BJ (cell line): ENCODE data around the gene WFS1. TPM values are rescaled to one million over a fixed set of nuclear protein-coding genes. Genes with fewer than 3 reads are reported as not detected.

Source experiments
- CTCF ChIA-PET: fragments of 350-600 bp; formaldehyde crosslinking; extraction: SDS; loops from one replicate; lab custom pipeline; 2021; ENCODE audit warnings: antibody characterized with exemption, inconsistent platforms; lab: Yijun Ruan, JAX
- POLR2A ChIA-PET: fragments of 300-600 bp; sonication (Branson Sonifier 250); formaldehyde crosslinking; extraction: SDS; loops from one replicate; lab custom pipeline; 2021; ENCODE audit warnings: antibody characterized with exemption; lab: Charles Lee
- DNase-seq: peaks from one replicate; pipeline ENCODE4 v3.0.0-alpha.2; 2011; ENCODE audit warnings: low read depth
- H3K27me3 ChIP-seq: 2 replicates; pipeline ENCODE4 v1.6.0; 2011; ENCODE audit warnings: low read length; ENCODE audit not compliant: control insufficient read depth, insufficient read depth
- H3K36me3 ChIP-seq: 2 replicates; pipeline ENCODE4 v1.5.1; 2011; ENCODE audit warnings: low read length; ENCODE audit not compliant: control insufficient read depth, insufficient read depth
- H3K4me3 ChIP-seq: 2 replicates; pipeline ENCODE4 v1.5.1; 2011; ENCODE audit warnings: low read depth, mild to moderate bottlenecking, control low read depth, low read length
- polyA plus RNA-seq: library from polyadenylated mRNA; depleted of rRNA; stranded (reverse); fragments of >200 nt; gene quantifications from 2 replicates; pipeline ENCODE4 v1.2.3, GENCODE V29; 2011
- TF ChIP-seq, protein P1 (sequence below): IDR thresholded peaks from 2 replicates; pipeline ENCODE4 v1.5.1; 2011; ENCODE audit warnings: low read depth, mild to moderate bottlenecking, control low read depth, inconsistent platforms, low read length, moderate library complexity; ENCODE audit not compliant: insufficient read depth

Gene WFS1
- polyA plus RNA-seq, 1 experiment = 66.4 TPM

DNA sequence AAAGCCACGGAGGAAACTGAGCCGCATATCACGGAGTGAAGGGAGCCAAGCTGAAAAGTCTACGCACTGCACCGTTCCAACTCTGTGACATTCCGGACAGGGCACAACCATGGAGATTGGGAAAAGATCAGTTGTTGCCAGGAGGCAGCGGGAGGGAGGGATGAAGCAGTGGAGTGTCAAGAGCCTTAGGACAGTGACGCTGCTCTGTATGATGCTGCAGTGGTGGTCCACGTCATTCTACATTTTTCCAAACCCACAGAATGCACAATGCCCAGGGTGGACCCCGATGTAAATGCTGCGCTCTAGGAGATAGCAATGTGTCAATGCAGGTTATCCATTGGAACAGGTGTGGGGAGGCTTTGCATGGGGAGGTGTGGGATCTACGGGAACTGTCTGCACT is 7.5 kb upstream of the WFS1 start:
- CTCF ChIA-PET = interaction anchor here (1.1 to 14.5 kb wide), 3 partner anchors 12 to 67 kb away, joined by 3 to 383 read pairs (median 107); no protein-coding TSS in a partner anchor
- DNase-seq = no peak
- TF ChIP-seq, protein P1, sequence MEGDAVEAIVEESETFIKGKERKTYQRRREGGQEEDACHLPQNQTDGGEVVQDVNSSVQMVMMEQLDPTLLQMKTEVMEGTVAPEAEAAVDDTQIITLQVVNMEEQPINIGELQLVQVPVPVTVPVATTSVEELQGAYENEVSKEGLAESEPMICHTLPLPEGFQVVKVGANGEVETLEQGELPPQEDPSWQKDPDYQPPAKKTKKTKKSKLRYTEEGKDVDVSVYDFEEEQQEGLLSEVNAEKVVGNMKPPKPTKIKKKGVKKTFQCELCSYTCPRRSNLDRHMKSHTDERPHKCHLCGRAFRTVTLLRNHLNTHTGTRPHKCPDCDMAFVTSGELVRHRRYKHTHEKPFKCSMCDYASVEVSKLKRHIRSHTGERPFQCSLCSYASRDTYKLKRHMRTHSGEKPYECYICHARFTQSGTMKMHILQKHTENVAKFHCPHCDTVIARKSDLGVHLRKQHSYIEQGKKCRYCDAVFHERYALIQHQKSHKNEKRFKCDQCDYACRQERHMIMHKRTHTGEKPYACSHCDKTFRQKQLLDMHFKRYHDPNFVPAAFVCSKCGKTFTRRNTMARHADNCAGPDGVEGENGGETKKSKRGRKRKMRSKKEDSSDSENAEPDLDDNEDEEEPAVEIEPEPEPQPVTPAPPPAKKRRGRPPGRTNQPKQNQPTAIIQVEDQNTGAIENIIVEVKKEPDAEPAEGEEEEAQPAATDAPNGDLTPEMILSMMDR = no peak
- H3K27me3 ChIP-seq = peaks cover 1% of the 10 kb centered on the region; the same call in 1 of the 2 replicates
- no peak overlapping the region for H3K4me3 ChIP-seq
- POLR2A ChIA-PET = no interaction called here
- no peaks in the 10 kb centered on the region for H3K36me3 ChIP-seq

DNA sequence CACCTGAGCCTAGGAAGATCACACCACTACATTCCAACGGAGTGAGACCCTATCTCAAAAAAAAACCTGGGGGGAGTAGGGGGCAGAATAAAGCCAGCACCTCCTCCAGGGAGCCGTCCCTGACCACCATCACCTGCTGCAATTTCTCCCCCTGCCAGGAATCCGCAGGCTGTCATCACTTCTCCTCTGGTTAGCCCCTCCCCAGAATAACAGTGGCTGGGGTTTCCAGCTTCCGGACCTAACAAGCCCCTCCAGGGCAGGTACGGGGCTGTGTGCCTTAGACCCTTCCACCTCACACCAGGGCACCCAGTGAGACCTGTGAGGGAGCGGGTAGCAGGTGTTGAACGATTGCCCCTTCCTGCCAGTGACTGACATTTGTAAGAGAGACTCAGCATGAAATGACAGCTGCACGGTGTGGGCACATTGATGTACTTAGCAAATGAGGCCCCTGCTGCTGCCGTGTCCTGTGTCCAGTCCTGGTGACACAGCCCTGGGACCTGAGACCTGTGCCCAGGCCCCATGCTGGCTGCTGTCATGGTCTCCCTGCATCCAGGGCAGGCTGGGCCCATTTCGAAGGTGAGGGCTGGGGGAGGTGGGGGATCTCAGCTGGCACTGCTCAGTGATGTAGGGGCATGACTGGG is 6.7 kb upstream of the WFS1 start:
- Histone ChIP-seq H3K4me3 (no peak overlapping the region), H3K36me3 (no peaks in the 10 kb centered on the region), H3K27me3 (peaks cover 1% of the 10 kb centered on the region; the same call in 1 of the 2 replicates)
- DNase-seq = no peak
- TF ChIP-seq, protein P1 = no peak
- ChIA-PET POLR2A (no interaction called here), CTCF (interaction anchor here (1.1 to 14.5 kb wide), 5 partner anchors 12 to 283 kb away, joined by 3 to 383 read pairs (median 9); no protein-coding TSS in a partner anchor)

DNA sequence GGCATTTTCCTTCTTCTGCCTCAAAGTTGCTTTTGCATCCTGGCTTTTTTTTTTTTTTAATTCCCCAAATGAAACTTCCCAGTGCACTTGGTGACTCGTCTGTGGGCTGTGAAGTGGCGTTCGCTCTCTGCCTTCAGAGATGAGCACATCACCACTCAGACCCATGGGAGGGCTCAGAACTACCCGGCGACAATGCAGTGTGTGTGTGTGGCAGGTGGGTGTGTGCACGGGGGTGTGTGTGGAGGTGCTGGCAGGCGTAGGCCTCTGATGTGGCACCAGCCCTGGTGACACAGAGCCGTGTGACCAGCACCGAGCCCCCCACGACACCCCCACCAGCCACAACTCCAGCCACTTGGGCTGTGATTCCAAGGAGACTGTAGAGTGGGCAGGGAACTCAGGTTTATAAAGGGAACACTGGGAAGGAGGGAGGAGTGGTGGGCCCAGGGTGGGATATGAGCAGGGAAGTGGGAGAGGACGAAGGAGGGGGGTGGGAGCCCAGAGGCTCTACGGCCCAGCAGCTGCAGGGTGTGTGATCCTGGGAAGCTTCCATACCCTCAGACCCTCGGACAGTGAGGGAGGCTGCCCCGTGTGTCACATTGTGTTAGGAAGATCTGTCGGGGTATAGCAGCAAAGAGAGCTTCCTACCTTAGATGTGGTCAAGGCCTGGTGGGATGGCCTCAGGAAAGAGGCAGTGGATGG is 6.0 kb upstream of the WFS1 start:
- Histone ChIP-seq H3K36me3 (no peaks in the 10 kb centered on the region), H3K4me3 (no peak overlapping the region), H3K27me3 (peaks cover 1% of the 10 kb centered on the region; the same call in 1 of the 2 replicates)
- TF ChIP-seq, protein P1 = no peak
- ChIA-PET POLR2A (no interaction called here), CTCF (interaction anchor here (0.7 to 14.5 kb wide), 15 partner anchors 9 to 283 kb away, joined by 3 to 383 read pairs (median 4); no protein-coding TSS in a partner anchor)
- no peak for DNase-seq

DNA sequence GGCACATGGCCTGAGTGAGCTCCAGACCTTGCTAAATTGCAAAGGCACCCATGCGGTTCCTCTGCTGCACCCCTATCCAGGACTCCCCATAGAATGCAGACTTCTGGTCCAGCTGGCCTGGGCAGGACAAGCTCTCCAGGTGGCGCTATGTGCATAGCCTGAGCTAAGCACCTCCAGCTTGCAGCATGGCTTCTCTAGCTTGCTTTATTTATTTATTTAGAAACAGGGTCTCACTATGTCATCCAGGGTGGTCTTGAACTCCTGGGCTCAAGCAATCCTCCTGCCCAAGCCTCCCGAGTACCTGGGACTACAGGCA is 5.5 kb upstream of the WFS1 start:
- ChIA-PET POLR2A (no interaction called here), CTCF (interaction anchor here (0.7 to 14.5 kb wide), 14 partner anchors 9 to 282 kb away, joined by 3 to 383 read pairs (median 4); no protein-coding TSS in a partner anchor)
- Histone ChIP-seq H3K4me3 (no peak overlapping the region), H3K36me3 (no peaks in the 10 kb centered on the region), H3K27me3 (peaks cover 1% of the 10 kb centered on the region; the same call in 1 of the 2 replicates)
- TF ChIP-seq, protein P1 = peak; percentile 81
- no peak for DNase-seq

DNA sequence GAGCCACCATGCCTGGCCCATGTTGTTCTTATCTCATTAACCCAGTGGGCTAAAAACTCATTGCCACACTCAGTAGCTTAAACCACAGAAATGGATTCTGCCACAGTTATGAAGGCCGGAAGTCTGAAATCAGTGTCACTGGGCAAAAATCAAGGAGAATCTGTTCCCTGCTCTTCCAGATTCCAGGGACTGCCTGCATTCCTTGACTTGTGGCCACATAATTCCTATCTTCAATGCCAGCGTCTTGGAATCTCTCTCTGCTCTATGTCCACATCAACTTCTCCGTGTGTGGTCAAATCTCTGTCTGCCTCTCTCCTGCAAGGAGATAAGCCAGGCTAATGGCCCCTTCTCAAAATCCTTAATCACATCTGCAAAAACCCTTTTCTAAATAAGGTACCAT is 4.1 kb upstream of the WFS1 start:
- H3K36me3 ChIP-seq = no peaks in the 10 kb centered on the region
- ChIA-PET CTCF (interaction anchor here (2.0 to 14.5 kb wide), 3 partner anchors 11 to 64 kb away, joined by 12 to 383 read pairs (median 107); no protein-coding TSS in a partner anchor), POLR2A (no interaction called here)
- DNase-seq = no peak
- peaks cover 1% of the 10 kb centered on the region; the same call in 1 of the 2 replicates for H3K27me3 ChIP-seq
- TF ChIP-seq, protein P1 = no peak
- H3K4me3 ChIP-seq = no peak overlapping the region
